ENCODE results near the gene ZNF587. TPM values are rescaled to one million over a fixed set of nuclear protein-coding genes. Genes with fewer than 3 reads are reported as not detected.

Gene ZNF587
- total and polyA plus RNA-seq, 2 of the 8 experiments (the other 6 are each of a cell fraction or from before 2014, with no cell fraction given), result 18.1 to 42.1 TPM

DNA sequence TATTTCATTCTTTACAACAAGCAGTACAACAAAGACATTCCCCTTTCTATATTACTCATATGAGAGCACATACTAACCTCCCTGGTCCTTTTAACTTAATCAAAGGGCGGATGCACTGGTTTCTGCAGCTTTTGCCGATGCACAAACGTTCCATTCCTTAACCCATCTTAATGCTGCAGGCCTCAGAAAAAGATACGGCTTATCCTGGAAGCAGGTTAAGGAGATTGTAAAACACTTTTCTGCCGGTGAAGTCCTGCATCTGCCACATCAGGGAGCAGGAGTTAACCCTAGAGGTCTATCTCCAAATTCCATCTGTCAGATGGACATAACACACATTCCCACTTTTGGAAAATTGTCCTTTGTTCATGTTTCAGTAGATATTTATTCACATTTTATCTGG, 50.7 kb downstream of the ZNF587 start (continued):
- no peak for TF ChIP-seq ZNF274 (IDR thresholded peaks at IDR 0.05; ENCODE audit: borderline replicate concordance, extremely low read depth, low read length)
- no peak for TF ChIP-seq RBBP5 (IDR thresholded peaks at IDR 0.05; ENCODE audit: borderline replicate concordance, low read depth, low read length)
- TF ChIP-seq, protein P1, sequence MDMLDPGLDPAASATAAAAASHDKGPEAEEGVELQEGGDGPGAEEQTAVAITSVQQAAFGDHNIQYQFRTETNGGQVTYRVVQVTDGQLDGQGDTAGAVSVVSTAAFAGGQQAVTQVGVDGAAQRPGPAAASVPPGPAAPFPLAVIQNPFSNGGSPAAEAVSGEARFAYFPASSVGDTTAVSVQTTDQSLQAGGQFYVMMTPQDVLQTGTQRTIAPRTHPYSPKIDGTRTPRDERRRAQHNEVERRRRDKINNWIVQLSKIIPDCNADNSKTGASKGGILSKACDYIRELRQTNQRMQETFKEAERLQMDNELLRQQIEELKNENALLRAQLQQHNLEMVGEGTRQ (IDR thresholded peaks at IDR 0.05; ENCODE audit: low read length), result no peak
- TF ChIP-seq SIN3A (conservative IDR thresholded peaks at IDR 0.05 in 1 of 2, IDR thresholded peaks at IDR 0.05 in 1 of 2; ENCODE audit: low read depth in 1 of 2, low read length in 2 of 2), result no peak
- no peak for TF ChIP-seq RNF2 (IDR thresholded peaks at IDR 0.05; ENCODE audit: borderline replicate concordance, low read depth, low read length, missing control alignments, poor library complexity, severe bottlenecking)
- no peak for TF ChIP-seq NANOG (IDR thresholded peaks at IDR 0.05; ENCODE audit: insufficient read depth, low read depth, low read length, poor library complexity, severe bottlenecking)
- no peak for TF ChIP-seq MAFK (IDR thresholded peaks at IDR 0.05; ENCODE audit: low read depth, low read length)

Measured in H1 (cell line).